A549 treated with AZD9567 at 1 μM for 4 hours (cell line): ENCODE data around the gene LSM12. TPM values are rescaled to one million over a fixed set of nuclear protein-coding genes. Genes with fewer than 3 reads are reported as not detected.

ENCODE experiments used
- total RNA-seq: library from RNA; stranded (reverse); fragments of 200-300 nt; extraction: Qiagen RNA extraction; gene quantifications from 5 replicates; pipeline ENCODE4 v1.2.3, GENCODE V29; 2022; ENCODE audit not compliant: insufficient read depth

LSM12 gene
- total RNA-seq = 49.5 to 64.1 TPM (median 51.2 TPM) in 5 replicates

DNA sequence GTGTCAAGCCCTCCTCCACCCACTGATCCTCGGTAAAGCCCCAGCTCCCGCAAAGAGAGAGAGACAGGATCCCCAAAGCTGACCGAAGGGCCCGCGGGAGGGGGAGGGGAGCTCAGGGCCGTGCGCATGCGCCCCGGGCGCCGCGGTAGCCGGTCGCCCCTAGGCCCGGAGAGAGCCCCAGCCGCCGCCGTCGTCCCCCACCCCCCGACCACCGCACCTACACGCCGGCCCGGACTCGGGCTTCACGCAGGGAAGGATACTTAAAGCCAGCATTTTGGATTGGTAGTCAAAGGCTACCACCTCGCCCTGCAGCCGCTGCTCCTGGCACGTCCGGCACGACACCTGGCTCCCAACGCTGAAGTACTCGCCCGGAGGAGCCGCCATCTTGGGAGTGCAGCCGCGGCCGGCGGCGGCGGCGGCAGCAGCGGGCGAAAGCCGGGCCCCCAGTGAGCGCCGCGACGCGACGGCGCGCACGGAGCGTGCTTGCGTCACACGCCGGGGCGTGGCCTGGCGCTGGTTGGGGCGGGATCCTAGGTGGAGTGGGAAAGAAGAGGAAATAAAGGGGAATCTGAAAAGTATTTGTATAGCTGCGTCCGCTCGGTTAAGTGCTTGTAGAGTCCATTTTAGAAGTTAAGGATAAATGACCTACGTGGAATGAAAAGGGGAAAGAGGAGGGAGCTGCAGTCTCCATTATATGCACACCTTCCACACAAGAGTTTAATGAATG, at the start of gene LSM12:
Gene LSM12, minus strand, starts transcription at position 468 of the 727 bp plus-strand sequence. Its CDS starts 84 bp downstream, at position 384.

DNA sequence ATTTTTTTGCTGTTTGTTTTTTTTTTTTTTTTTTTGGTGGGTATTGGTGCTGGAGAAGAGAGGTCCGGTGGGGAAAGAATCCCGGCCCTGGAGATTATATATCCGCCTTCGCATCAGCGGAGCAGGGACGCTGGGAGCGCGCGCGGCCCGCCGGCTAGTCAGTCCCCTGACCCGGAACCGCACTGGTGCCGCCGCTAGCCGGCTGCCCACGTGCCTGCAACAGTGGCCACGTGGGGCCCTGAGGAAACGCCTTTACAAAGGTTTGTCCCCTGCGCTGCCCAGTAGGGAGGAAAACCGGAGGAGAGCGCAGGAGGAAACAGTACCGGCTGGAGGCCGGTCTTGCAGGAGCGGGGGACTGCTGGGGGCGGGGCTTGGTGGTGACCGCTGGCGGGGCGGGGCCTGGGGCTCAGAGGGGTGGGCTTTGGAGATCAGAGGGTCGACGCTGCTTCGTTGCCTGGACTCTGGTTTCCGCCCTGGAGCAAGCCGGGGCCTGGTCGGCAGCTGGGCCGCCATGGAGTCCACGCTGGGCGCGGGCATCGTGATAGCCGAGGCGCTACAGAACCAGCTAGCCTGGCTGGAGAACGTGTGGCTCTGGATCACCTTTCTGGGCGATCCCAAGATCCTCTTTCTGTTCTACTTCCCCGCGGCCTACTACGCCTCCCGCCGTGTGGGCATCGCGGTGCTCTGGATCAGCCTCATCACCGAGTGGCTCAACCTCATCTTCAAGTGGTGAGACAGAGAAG, 4.2 kb upstream of the LSM12 start, which contains the start of gene G6PC3:
Gene G6PC3, plus strand, starts transcription at position 281 of the 743 bp plus-strand sequence. Its CDS starts 231 bp downstream, at position 512.

DNA sequence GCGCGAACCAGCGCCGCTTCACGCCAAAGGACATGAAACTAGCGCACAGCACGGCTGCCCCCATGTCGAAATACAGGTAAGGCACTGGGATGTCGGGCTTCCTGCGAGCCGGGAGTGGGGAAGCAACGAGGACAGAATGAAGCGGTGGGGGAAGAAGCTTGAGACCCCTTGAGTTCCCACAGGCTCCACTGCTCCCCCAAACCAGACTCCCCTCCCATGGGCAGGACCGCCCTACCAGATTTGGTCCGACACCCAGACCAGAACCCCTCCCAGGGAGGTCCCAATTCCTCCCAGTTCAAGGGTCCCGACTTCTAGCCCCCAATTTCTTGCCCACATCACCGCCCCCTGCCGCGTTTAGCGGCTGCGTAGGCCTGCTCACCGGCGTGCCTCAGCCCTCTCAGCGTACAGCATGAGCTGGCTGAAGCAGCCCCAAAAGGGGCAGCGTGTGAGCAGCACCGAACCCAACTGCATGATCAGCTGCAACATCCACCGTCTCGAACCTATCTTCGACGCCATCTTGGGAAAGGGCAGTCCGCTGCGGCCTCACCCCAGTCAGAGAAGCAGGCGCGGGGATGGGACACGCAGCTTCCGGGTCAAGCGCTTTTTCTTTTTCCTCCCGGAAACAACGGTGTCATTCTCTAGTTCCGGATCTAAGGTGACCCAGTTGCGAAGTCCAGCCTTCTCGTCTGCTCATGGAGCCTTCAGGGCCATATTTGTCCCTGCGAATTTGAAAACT, 51.9 kb downstream of the LSM12 start, which contains the start of gene TMEM101:
Gene TMEM101, minus strand, starts transcription at position 527 of the 736 bp plus-strand sequence. Its CDS starts 11 bp downstream, at position 516.

DNA sequence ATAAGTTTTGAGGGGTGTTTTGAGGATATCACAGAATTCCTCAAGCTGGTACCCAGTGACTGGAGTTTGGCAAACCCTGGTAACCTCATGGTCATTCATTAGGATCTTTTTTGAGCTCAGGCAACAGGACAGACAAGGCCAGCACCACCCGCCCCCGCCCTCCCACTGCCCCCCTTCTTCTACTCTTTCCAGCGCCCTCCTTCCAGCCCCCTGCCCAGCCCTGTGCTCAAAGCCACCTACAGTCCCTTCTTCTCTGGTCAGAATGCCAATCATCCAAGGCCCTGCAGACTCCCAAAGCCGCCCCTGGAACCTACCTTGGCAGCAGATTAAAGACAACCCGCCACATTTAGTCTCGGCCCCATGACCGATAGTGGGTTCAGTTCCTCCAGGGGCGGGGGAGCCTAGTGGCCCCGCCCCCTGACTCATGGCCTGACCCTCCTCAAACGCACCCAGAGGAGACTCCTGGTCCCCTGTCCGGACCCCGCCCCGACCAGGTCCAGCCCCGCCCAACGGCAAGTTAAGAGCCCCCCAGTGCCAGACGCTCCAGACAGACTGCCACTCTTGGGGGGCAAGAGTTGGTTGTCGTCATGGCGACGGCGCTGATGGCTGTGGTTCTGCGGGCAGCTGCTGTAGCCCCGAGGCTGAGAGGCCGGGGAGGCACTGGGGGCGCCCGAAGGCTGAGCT, 62.3 kb downstream of the LSM12 start, which contains the start of gene NAGS:
Gene NAGS, plus strand, starts transcription at position 546 of the 684 bp plus-strand sequence. Its CDS starts 42 bp downstream, at position 588.

Other genes with a start within 250 kb of the LSM12 start
- 17.5 to 28.4 TPM (median 19.2 TPM) in 5 replicates for gene MPP3, start 233.5 kb downstream of the LSM12 start, total RNA-seq
- not detected in 5 replicates for gene CD300LG, start 219.5 kb downstream of the LSM12 start, total RNA-seq
- gene MPP2, start 159.1 kb downstream of the LSM12 start, total RNA-seq = 1.3 to 1.9 TPM (median 1.5 TPM) in 5 replicates
- gene PPY, start 124.2 kb downstream of the LSM12 start, total RNA-seq = 0.23 TPM in 1 of 5 replicates, not detected in the others
- gene PYY, start 112.7 kb downstream of the LSM12 start, total RNA-seq = 0.22 TPM in 1 of 5 replicates, not detected in the others
- gene NAGS, start 62.0 kb downstream of the LSM12 start, total RNA-seq = 0.96 to 1.2 TPM (median 1.2 TPM) in 4 of 5 replicates, not detected in the other
- 24.9 to 30.6 TPM (median 29.1 TPM) in 5 replicates for gene TMEM101, start 51.7 kb downstream of the LSM12 start, total RNA-seq
- gene G6PC3, start 4.1 kb upstream of the LSM12 start, total RNA-seq = 98.7 to 176 TPM (median 164 TPM) in 5 replicates
- gene HDAC5, start 57.0 kb upstream of the LSM12 start, total RNA-seq = 13.0 to 16.7 TPM (median 15.6 TPM) in 5 replicates
- 9.4 to 12.1 TPM (median 9.6 TPM) in 5 replicates for gene HROB, start 75.3 kb upstream of the LSM12 start, total RNA-seq
- gene ASB16, start 104.0 kb upstream of the LSM12 start, total RNA-seq = 0.08 to 0.19 TPM (median 0.14 TPM) in 4 of 5 replicates, not detected in the other
- gene TMUB2, start 120.3 kb upstream of the LSM12 start, total RNA-seq = 20.8 to 39.2 TPM (median 39.2 TPM) in 5 replicates
- 54.2 to 68.0 TPM (median 63.3 TPM) in 5 replicates for gene ATXN7L3, start 133.2 kb upstream of the LSM12 start, total RNA-seq
- gene UBTF, start 153.0 kb upstream of the LSM12 start, total RNA-seq = 73.6 to 88.8 TPM (median 86.3 TPM) in 5 replicates
- gene SLC4A1, start 201.5 kb upstream of the LSM12 start, total RNA-seq = not detected in 5 replicates
- gene RUNDC3A, start 241.9 kb upstream of the LSM12 start, total RNA-seq = 0.49 to 0.78 TPM (median 0.72 TPM) in 5 replicates